Transverse colon (tissue), 3 donors: ENCODE results near the gene CLCN1.

ENCODE experiments used
- CTCF ChIP-seq, 5 experiments: fragments of 200-600 bp in 3 of 5; fragments of 450-650 bp in 2 of 5; sonication (generic) in 3 of 5; IDR thresholded peaks; 1 replicate in 2 of 5; 2 replicates in 3 of 5; pipeline ENCODE4 v1.5.1; 2016 to 2017; ENCODE audit warnings: antibody characterized with exemption in 5 of 5, inconsistent platforms in 3 of 5, mild to moderate bottlenecking in 2 of 5, moderate library complexity in 1 of 5
- EP300 ChIP-seq: sonication (generic); formaldehyde crosslinking; IDR thresholded peaks from one replicate; pipeline ENCODE4 v1.6.1; 2017; ENCODE audit warnings: antibody characterized with exemption, low read depth
- POLR2A ChIP-seq: fragments of 450-650 bp; IDR thresholded peaks from one replicate; pipeline ENCODE4 v1.6.1; 2016; ENCODE audit warnings: antibody characterized with exemption, mild to moderate bottlenecking, moderate library complexity

- TF ChIP-seq CTCF (IDR thresholded peaks at IDR 0.05) (no peak), POLR2A (no peak), EP300 (no peak)
Measured at GRCh38 chr7:143323653-143324052, 7.7 kb downstream of the CLCN1 start.
